Spleen (tissue), 7 donors: ENCODE data around the gene STAG3.

Experiments used
- POLR2A ChIP-seq, 3 donors: fragments of 450-650 bp; IDR thresholded peaks; one replicate each; pipeline ENCODE4 v1.5.1; 2017; ENCODE audit warnings: antibody characterized with exemption in 3 of 3, mild to moderate bottlenecking in 1 of 3
- TF ChIP-seq, protein P1 (sequence below), 11 experiments: fragments of 200-600 bp in 7 of 11; fragments of 450-650 bp in 4 of 11; sonication (generic) in 4 of 11; IDR thresholded peaks in 8 of 11; conservative IDR thresholded peaks in 3 of 11; 1 replicate in 7 of 11; 2 replicates in 4 of 11; pipeline versions ENCODE4 v1.4.0 to v1.8.0; 2016 to 2021; ENCODE audit warnings: antibody characterized with exemption in 11 of 11, inconsistent platforms in 4 of 11, mild to moderate bottlenecking in 1 of 11
- donor health status: DM: no; HTN: no; CAD: no; lungs with moderate emphysema.
- donor health status: DM: no; HTN: no; CAD: no.
- donor health status: DM: no; HTN: no; CAD: no.

DNA sequence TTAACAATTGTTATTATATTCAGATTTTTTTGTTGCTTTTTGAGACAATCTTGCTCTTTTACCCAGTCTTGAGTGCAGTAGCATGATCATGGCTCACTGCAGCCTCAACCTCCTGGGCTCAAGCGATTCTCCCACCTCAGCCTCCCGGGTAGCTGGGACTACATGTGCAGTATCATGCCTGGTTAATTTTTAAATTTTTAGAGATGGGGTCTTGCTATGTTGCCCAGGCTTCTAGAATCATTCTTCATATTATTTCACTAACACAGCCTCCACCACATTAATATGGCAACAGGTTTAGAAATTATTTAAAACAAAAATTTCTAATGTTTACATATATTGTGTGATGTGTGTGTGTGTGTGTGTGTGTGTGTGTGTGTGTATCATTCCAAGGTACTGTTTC, 30.4 kb upstream of the STAG3 start:
- TF ChIP-seq POLR2A (IDR thresholded peaks at IDR 0.05): no peak
- TF ChIP-seq, protein P1, sequence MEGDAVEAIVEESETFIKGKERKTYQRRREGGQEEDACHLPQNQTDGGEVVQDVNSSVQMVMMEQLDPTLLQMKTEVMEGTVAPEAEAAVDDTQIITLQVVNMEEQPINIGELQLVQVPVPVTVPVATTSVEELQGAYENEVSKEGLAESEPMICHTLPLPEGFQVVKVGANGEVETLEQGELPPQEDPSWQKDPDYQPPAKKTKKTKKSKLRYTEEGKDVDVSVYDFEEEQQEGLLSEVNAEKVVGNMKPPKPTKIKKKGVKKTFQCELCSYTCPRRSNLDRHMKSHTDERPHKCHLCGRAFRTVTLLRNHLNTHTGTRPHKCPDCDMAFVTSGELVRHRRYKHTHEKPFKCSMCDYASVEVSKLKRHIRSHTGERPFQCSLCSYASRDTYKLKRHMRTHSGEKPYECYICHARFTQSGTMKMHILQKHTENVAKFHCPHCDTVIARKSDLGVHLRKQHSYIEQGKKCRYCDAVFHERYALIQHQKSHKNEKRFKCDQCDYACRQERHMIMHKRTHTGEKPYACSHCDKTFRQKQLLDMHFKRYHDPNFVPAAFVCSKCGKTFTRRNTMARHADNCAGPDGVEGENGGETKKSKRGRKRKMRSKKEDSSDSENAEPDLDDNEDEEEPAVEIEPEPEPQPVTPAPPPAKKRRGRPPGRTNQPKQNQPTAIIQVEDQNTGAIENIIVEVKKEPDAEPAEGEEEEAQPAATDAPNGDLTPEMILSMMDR (IDR thresholded peaks at IDR 0.05 in 8 of 11, conservative IDR thresholded peaks at IDR 0.05 in 3 of 11): no peak
